ENCODE results near the gene PSMC1.

The PSMC1 gene

DNA sequence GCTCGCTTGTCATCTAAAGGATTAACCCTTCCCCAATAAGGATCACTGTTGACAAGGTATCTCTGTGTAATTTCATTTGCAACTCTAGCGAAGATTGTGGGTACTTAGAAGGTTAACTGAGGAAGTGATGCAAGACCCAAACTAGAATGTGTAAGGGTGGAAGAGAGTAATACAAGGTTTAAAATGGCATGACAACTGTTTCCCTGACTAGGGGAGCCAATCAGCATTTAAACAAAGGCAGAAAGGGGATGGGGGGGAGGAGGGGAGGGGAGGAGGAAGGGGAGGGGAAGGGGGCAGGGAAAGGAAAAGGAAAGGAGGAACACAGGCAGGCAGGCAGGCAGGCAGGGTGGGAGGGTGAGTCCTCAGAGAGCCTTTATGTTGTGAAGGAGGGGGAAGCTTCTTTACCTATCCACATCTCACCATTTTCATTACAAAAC lies 44.3 kb downstream of the PSMC1 start:
- peak overlapping the region; percentile 91 for H3K27ac ChIP-seq (replicated peaks)
- DNase-seq (ENCODE audit: low read depth in 1 of 2, low spot score in 1 of 2): peak; percentile 81 to 86
- peak overlapping the region; percentile 0; the same call in 1 of the 2 replicates for H3K4me3 ChIP-seq (replicated peaks; ENCODE audit: insufficient read depth, low read length)
- no peaks in the 10 kb centered on the region for H3K27me3 ChIP-seq (ENCODE audit: insufficient read depth, poor library complexity, severe bottlenecking)
- TF ChIP-seq REST (IDR thresholded peaks at IDR 0.05; ENCODE audit: insufficient replicate concordance, low read depth) (no peak), POLR2AphosphoS5 (IDR thresholded peaks at IDR 0.05; ENCODE audit: low read depth) (no peak), SPI1 (IDR thresholded peaks at IDR 0.05; ENCODE audit: borderline replicate concordance, low read depth) (peak; percentile 68; the same call in 1 of the 2 replicates), GABPA (IDR thresholded peaks at IDR 0.05; ENCODE audit: low read depth) (no peak)
- TF ChIP-seq, protein P1, sequence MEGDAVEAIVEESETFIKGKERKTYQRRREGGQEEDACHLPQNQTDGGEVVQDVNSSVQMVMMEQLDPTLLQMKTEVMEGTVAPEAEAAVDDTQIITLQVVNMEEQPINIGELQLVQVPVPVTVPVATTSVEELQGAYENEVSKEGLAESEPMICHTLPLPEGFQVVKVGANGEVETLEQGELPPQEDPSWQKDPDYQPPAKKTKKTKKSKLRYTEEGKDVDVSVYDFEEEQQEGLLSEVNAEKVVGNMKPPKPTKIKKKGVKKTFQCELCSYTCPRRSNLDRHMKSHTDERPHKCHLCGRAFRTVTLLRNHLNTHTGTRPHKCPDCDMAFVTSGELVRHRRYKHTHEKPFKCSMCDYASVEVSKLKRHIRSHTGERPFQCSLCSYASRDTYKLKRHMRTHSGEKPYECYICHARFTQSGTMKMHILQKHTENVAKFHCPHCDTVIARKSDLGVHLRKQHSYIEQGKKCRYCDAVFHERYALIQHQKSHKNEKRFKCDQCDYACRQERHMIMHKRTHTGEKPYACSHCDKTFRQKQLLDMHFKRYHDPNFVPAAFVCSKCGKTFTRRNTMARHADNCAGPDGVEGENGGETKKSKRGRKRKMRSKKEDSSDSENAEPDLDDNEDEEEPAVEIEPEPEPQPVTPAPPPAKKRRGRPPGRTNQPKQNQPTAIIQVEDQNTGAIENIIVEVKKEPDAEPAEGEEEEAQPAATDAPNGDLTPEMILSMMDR (IDR thresholded peaks at IDR 0.05; ENCODE audit: insufficient read depth, low read length): no peak

DNA sequence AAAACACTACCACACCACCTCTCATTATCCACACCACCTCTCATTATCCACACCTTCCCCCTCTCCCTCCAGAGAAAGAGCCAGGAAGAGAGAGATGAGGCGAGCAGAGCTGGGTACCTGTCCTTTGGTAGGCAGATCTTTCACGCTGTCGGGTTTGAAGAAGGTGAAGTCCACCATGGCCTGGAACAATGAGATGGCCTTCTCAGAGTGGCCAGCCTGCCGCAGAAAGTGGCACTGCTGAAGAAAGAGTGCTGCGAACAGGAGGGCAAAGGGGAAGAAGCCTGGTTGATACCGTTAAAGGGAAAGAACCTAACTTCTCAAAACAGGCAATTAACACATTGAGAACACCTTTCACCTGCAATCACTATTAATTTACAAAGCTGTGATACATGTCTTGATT lies 44.8 kb downstream of the PSMC1 start:
- H3K4me3 ChIP-seq (replicated peaks; ENCODE audit: insufficient read depth, low read length): peak overlapping the region; percentile 0; the same call in 1 of the 2 replicates
- H3K27me3 ChIP-seq (ENCODE audit: insufficient read depth, poor library complexity, severe bottlenecking): no peaks in the 10 kb centered on the region
- peak overlapping the region; percentile 81 for H3K27ac ChIP-seq (replicated peaks)
- DNase-seq (ENCODE audit: low read depth in 1 of 2, low spot score in 1 of 2): peak in 1 of 2 experiments; percentile 44
- TF ChIP-seq SPI1 (IDR thresholded peaks at IDR 0.05; ENCODE audit: borderline replicate concordance, low read depth): no peak
- TF ChIP-seq, protein P1 (IDR thresholded peaks at IDR 0.05; ENCODE audit: insufficient read depth, low read length): no peak
- TF ChIP-seq POLR2AphosphoS5 (IDR thresholded peaks at IDR 0.05; ENCODE audit: low read depth): no peak
- no peak for TF ChIP-seq GABPA (IDR thresholded peaks at IDR 0.05; ENCODE audit: low read depth)
- no peak for TF ChIP-seq REST (IDR thresholded peaks at IDR 0.05; ENCODE audit: insufficient replicate concordance, low read depth)

DNA sequence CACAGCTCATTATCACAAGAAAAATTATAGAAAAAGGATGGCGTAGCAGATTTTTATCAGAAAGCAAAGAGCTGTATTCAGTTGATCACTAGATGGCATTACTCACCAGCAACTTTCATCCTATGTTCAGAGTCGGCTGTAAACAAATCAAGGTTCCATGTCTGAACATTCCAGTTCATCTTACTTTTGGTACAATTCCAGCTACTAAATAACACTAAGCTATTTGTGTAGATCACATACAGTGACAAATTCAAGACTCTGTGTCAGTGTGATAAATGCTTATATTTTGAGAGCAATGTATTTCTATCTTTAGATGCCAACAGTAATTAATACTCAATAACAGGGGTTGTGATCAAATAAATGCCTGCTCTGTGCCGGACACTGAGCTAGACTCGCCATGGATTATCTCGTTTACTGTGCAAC lies 45.3 kb downstream of the PSMC1 start:
- peak in 1 of 2 experiments; percentile 25 for DNase-seq (ENCODE audit: low read depth in 1 of 2, low spot score in 1 of 2)
- no peak overlapping the region for H3K4me3 ChIP-seq (replicated peaks; ENCODE audit: insufficient read depth, low read length)
- no peaks in the 10 kb centered on the region for H3K27me3 ChIP-seq (ENCODE audit: insufficient read depth, poor library complexity, severe bottlenecking)
- H3K27ac ChIP-seq (replicated peaks): peak overlapping the region; percentile 81
- TF ChIP-seq SPI1 (IDR thresholded peaks at IDR 0.05; ENCODE audit: borderline replicate concordance, low read depth) (no peak), GABPA (IDR thresholded peaks at IDR 0.05; ENCODE audit: low read depth) (no peak), POLR2AphosphoS5 (IDR thresholded peaks at IDR 0.05; ENCODE audit: low read depth) (no peak), REST (IDR thresholded peaks at IDR 0.05; ENCODE audit: insufficient replicate concordance, low read depth) (no peak)
- TF ChIP-seq, protein P1 (IDR thresholded peaks at IDR 0.05; ENCODE audit: insufficient read depth, low read length): peak; percentile 37
